MM.1S (cell line): ENCODE measurements around the gene FNDC10.

ENCODE experiments used
- DNase-seq: peaks from one replicate; pipeline ENCODE4 v3.0.0-alpha.2; 2015
- H2AFZ ChIP-seq: fragments of 300-600 bp; sonication (generic); 2 replicates; pipeline ENCODE4 v1.6.0; 2016; ENCODE audit warnings: antibody characterized with exemption, low read length
- H3F3A ChIP-seq: fragments of 300-600 bp; sonication (generic); 2 replicates; pipeline ENCODE4 v1.6.1; 2016; ENCODE audit warnings: mild to moderate bottlenecking, antibody characterized with exemption, low read length, moderate library complexity, mixed read lengths; ENCODE audit not compliant: insufficient read depth
- H3K27ac ChIP-seq: fragments of 300-600 bp; sonication (generic); 2 replicates; pipeline ENCODE4 v1.5.1; 2016; ENCODE audit warnings: mild to moderate bottlenecking, low read length
- H3K27me3 ChIP-seq: fragments of 300-600 bp; sonication (generic); replicated peaks from 2 replicates; pipeline ENCODE4 v1.6.0; 2016; ENCODE audit warnings: low read length; ENCODE audit not compliant: insufficient read depth
- H3K36me3 ChIP-seq: fragments of 300-600 bp; sonication (generic); replicated peaks from 2 replicates; pipeline ENCODE4 v1.6.1; 2016; ENCODE audit warnings: mild to moderate bottlenecking, low read length, mixed read lengths; ENCODE audit not compliant: insufficient read depth
- H3K4me1 ChIP-seq: fragments of 300-600 bp; sonication (generic); 2 replicates; pipeline ENCODE4 v1.6.1; 2016; ENCODE audit warnings: low read length, mixed read lengths
- H3K4me2 ChIP-seq: fragments of 300-600 bp; sonication (generic); 2 replicates; pipeline ENCODE4 v1.6.0; 2016; ENCODE audit warnings: low read depth, low read length
- H3K4me3 ChIP-seq: fragments of 300-600 bp; sonication (generic); 2 replicates; pipeline ENCODE4 v1.5.1; 2016; ENCODE audit warnings: low read length, mixed read lengths
- H3K79me2 ChIP-seq: fragments of 300-600 bp; sonication (generic); 2 replicates; pipeline ENCODE4 v1.6.1; 2016; ENCODE audit warnings: mixed run types, low read length, mixed read lengths
- H3K9ac ChIP-seq: fragments of 300-600 bp; sonication (generic); 2 replicates; pipeline ENCODE4 v1.6.1; 2016; ENCODE audit warnings: low read length, mixed read lengths
- H3K9me2 ChIP-seq: fragments of 300-600 bp; sonication (generic); replicated peaks from 2 replicates; pipeline ENCODE4 v1.6.1; 2016; ENCODE audit warnings: mild to moderate bottlenecking, low read length, mixed read lengths; ENCODE audit not compliant: insufficient read depth
- H3K9me3 ChIP-seq: fragments of 300-600 bp; sonication (generic); replicated peaks from 2 replicates; pipeline ENCODE4 v1.6.1; 2016; ENCODE audit warnings: mild to moderate bottlenecking, low read length, mixed read lengths; ENCODE audit not compliant: insufficient read depth
- H4K20me1 ChIP-seq: fragments of 300-600 bp; sonication (generic); 2 replicates; pipeline ENCODE4 v1.6.1; 2016; ENCODE audit warnings: mild to moderate bottlenecking, low read length, moderate library complexity, mixed read lengths; ENCODE audit not compliant: insufficient read depth
- EZH2 ChIP-seq: fragments of 300-600 bp; sonication (generic); optimal IDR thresholded peaks from 2 replicates; pipeline ENCODE3; 2017; ENCODE audit warnings: low read depth, mild to moderate bottlenecking, antibody characterized with exemption, low read length, mixed read lengths
- EZH2phosphoT487 ChIP-seq: fragments of 300-600 bp; sonication (generic); IDR thresholded peaks from 2 replicates; pipeline ENCODE4 v1.6.1; 2018; ENCODE audit warnings: antibody characterized with exemption, low read length
- TF ChIP-seq, protein P1 (sequence below): fragments of 300-600 bp; sonication (generic); IDR thresholded peaks from 2 replicates; pipeline ENCODE4 v1.5.1; 2016; ENCODE audit warnings: antibody characterized with exemption, low read length, mixed read lengths

Gene FNDC10

DNA sequence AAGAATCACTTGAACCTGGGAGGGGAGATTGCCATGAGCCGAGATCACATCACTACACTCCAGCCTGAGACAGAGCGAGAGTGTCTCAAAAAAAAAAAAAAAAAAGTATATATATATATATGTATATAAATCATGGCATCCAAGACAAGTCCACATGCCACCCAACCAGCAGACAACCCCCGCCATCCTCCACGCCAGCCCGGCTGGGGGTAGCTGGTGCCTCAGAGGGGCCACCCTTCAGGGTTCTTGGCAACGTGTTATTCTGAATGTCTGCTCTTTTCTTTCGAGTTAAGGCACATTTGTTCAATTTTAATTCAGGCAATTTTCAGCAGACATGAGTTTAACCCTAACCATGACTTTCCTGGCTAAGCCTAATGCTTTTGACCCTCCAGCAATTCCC lies 49.8 kb downstream of the FNDC10 start:
- H3K4me2 ChIP-seq = no peak overlapping the region
- H3K4me3 ChIP-seq = no peak overlapping the region
- no peak for DNase-seq
- no peak overlapping the region for H3K9ac ChIP-seq
- no peak overlapping the region for H2AFZ ChIP-seq
- H3K9me3 ChIP-seq = no peaks in the 10 kb centered on the region
- H3K27me3 ChIP-seq = no peaks in the 10 kb centered on the region
- TF ChIP-seq EZH2 (no peak), EZH2phosphoT487 (no peak)
- TF ChIP-seq, protein P1, sequence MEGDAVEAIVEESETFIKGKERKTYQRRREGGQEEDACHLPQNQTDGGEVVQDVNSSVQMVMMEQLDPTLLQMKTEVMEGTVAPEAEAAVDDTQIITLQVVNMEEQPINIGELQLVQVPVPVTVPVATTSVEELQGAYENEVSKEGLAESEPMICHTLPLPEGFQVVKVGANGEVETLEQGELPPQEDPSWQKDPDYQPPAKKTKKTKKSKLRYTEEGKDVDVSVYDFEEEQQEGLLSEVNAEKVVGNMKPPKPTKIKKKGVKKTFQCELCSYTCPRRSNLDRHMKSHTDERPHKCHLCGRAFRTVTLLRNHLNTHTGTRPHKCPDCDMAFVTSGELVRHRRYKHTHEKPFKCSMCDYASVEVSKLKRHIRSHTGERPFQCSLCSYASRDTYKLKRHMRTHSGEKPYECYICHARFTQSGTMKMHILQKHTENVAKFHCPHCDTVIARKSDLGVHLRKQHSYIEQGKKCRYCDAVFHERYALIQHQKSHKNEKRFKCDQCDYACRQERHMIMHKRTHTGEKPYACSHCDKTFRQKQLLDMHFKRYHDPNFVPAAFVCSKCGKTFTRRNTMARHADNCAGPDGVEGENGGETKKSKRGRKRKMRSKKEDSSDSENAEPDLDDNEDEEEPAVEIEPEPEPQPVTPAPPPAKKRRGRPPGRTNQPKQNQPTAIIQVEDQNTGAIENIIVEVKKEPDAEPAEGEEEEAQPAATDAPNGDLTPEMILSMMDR = no peak
- H3K36me3 ChIP-seq = no peaks in the 10 kb centered on the region
- no peaks in the 10 kb centered on the region for H3K9me2 ChIP-seq
- H3K79me2 ChIP-seq = 0 out of 2 replicates have a peak, but pooled peaks cover 5% of the 10 kb centered on the region
- H3F3A ChIP-seq = no peaks in the 10 kb centered on the region
- no peaks in the 10 kb centered on the region for H4K20me1 ChIP-seq
- H3K4me1 ChIP-seq = no peaks in the 10 kb centered on the region
- H3K27ac ChIP-seq = no peak overlapping the region

DNA sequence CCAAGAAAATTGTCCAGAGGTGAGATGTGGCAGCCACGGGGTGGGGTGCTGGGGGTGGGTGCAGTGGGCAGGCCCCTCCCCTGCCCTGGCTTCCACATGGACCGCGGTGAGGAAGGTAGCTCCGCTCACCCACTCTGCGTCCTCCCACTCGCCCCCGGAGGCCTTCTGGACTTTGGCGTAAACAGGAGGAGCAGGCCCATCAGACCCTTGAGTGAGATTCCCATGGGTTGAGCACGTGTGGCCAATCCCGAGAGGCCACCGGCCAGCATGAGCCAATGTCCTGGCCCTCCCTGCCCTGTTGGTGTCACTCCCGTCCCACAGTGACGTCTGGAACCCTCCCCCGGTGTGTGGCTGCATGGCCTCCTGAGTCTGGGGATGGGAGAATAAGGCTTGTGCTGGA lies 51.3 kb downstream of the FNDC10 start:
- no peaks in the 10 kb centered on the region for H3F3A ChIP-seq
- H3K9ac ChIP-seq = no peak overlapping the region
- H3K36me3 ChIP-seq = no peaks in the 10 kb centered on the region
- no peaks in the 10 kb centered on the region for H3K9me2 ChIP-seq
- H3K4me2 ChIP-seq = no peak overlapping the region
- no peak for DNase-seq
- 0 out of 2 replicates have a peak, but pooled peaks cover 5% of the 10 kb centered on the region for H3K79me2 ChIP-seq
- no peak overlapping the region for H2AFZ ChIP-seq
- no peaks in the 10 kb centered on the region for H3K4me1 ChIP-seq
- H3K9me3 ChIP-seq = no peaks in the 10 kb centered on the region
- TF ChIP-seq, protein P1 = no peak
- TF ChIP-seq EZH2 (no peak), EZH2phosphoT487 (no peak)
- H3K27me3 ChIP-seq = no peaks in the 10 kb centered on the region
- H4K20me1 ChIP-seq = no peaks in the 10 kb centered on the region
- H3K4me3 ChIP-seq = no peak overlapping the region
- H3K27ac ChIP-seq = no peak overlapping the region
